Keratinocyte (primary cell): ENCODE measurements around the gene SNRPD1.
"Not testable (repeated sequence)": the region's sequence is repeated elsewhere in the genome, so short reads cannot be mapped to it uniquely, and the experiment has no call there.

Experiments
- CTCF ChIP-seq, 3 experiments: IDR thresholded peaks in 1 of 3; conservative IDR thresholded peaks in 1 of 3; optimal IDR thresholded peaks in 1 of 3; 2 replicates in 2 of 3; 3 replicates in 1 of 3; pipeline versions ENCODE3 to v1.5.1; 2011; ENCODE audit warnings: low read length in 3 of 3, mild to moderate bottlenecking in 3 of 3, moderate library complexity in 2 of 3, control low read depth in 1 of 3, inconsistent platforms in 1 of 3; ENCODE audit not compliant: insufficient read depth in 2 of 3; ENCODE audit errors: extremely low read depth in 1 of 3
- EZH2 ChIP-seq: IDR thresholded peaks from one replicate; pipeline ENCODE4 v1.6.1; 2012; ENCODE audit warnings: inconsistent platforms, mild to moderate bottlenecking, low read length, moderate library complexity

GRCh38 chr18:21640375-21640774 is 28.3 kb downstream of the SNRPD1 start:
- TF ChIP-seq CTCF (optimal IDR thresholded peaks at IDR 0.05 in 1 of 3, IDR thresholded peaks at IDR 0.05 in 1 of 3, conservative IDR thresholded peaks at IDR 0.05 in 1 of 3; ENCODE audit: extremely low read depth in 1 of 3, insufficient read depth in 2 of 3, low read length in 3 of 3); EZH2: not testable (repeated sequence)
